ENCODE measurements around the gene LIFR. TPM values are rescaled to one million over a fixed set of nuclear protein-coding genes. Genes with fewer than 3 reads are reported as not detected.

Gene LIFR
- total and polyA plus RNA-seq, 2 of the 4 experiments (the other 2 are of a cell fraction): 1.9 to 10.4 TPM

GRCh38 chr5:38551030-38552017, 5.1 kb downstream of the LIFR start:
- no peak overlapping the region for H2BK20ac ChIP-seq (ENCODE audit: low read depth, low read length)
- in situ Hi-C loops (cut with MboI; ENCODE audit: low sequenced_read_pairs) (no loop called here), intact Hi-C loops (cut with micrococcal nuclease) (loop anchor here (1.0 to 10.0 kb wide), 7 partner anchors 84 to 373 kb away; no protein-coding TSS in a partner anchor), dilution Hi-C loops (cut with HindIII; ENCODE audit: low sequenced_read_pairs, unreplicated experiment) (no loop called here)
- CTCF ChIA-PET: interaction anchor here (0.6 to 1.7 kb wide), 11 partner anchors 14 to 263 kb away, joined by 3 to 18 read pairs (median 3); no protein-coding TSS in a partner anchor
- WGBS, 2 experiments (ENCODE audit: extremely low coverage in 2 of 2, insufficient read length in 1 of 2): 70% methylated on average over 5 of the region's 10 CpGs; no CpG with 5 or more reads in 1 of the 2 experiments
- H3K9ac ChIP-seq (ENCODE audit: low read depth, low read length): no peak overlapping the region
- no peak overlapping the region for H2AFZ ChIP-seq (replicated peaks; ENCODE audit: low read length, poor library complexity)
- 0 out of 2 replicates have a peak, but pooled peaks have one; percentile 25 for ATAC-seq (ENCODE audit: low read depth)
- H3K4me1 ChIP-seq (ENCODE audit: control insufficient read depth, insufficient read depth, low read length): peaks cover 13% of the 10 kb centered on the region
- no peak overlapping the region for H3K4me2 ChIP-seq (ENCODE audit: low read depth, low read length)
- H3K18ac ChIP-seq (ENCODE audit: low read depth, low read length): no peak overlapping the region
- no peaks in the 10 kb centered on the region for H3K27me3 ChIP-seq (ENCODE audit: control insufficient read depth, insufficient read depth, low read length)
- H2BK5ac ChIP-seq (ENCODE audit: low read depth, low read length, poor library complexity, severe bottlenecking): no peak overlapping the region
- H3K9me1 ChIP-seq (ENCODE audit: insufficient read depth, low read length): peaks cover 4% of the 10 kb centered on the region; the same call in 1 of the 2 replicates
- peak; percentile 73 for DNase-seq
- no peak overlapping the region for H3K14ac ChIP-seq (replicated peaks; ENCODE audit: low read depth, low read length)
- no peak overlapping the region for H3K56ac ChIP-seq (ENCODE audit: extremely low read depth, insufficient read depth, low read length)
- no peak overlapping the region for H4K8ac ChIP-seq (ENCODE audit: low read depth in 2 of 2, low read length in 2 of 2)
- BruUV-seq (replicated peaks): no TSS peak
- TF ChIP-seq NFE2L2 (IDR thresholded peaks at IDR 0.05; ENCODE audit: low read depth, low read length) (no peak), CHD1 (IDR thresholded peaks at IDR 0.05; ENCODE audit: low read depth, low read length) (no peak), RAD21 (IDR thresholded peaks at IDR 0.05; ENCODE audit: low read length) (peak; percentile 69), MAZ (IDR thresholded peaks at IDR 0.05; ENCODE audit: borderline replicate concordance, low read depth, low read length) (no peak), CTCF (conservative IDR thresholded peaks at IDR 0.05; ENCODE audit: low read depth, low read length) (peak; percentile 71), SMC3 (IDR thresholded peaks at IDR 0.05; ENCODE audit: low read depth, low read length) (peak; percentile 75), USF2 (IDR thresholded peaks at IDR 0.05; ENCODE audit: low read depth, low read length) (no peak), ELK1 (IDR thresholded peaks at IDR 0.05; ENCODE audit: borderline replicate concordance, low read depth, low read length) (no peak), BHLHE40 (IDR thresholded peaks at IDR 0.05; ENCODE audit: low read depth, low read length) (no peak)
- H3K4ac ChIP-seq (ENCODE audit: low read depth, low read length): no peak overlapping the region
- H4K91ac ChIP-seq (ENCODE audit: insufficient read depth, low read depth, low read length): no peak overlapping the region
- H4K5ac ChIP-seq (ENCODE audit: low read depth, low read length): no peak overlapping the region
- no peaks in the 10 kb centered on the region for H3K9me3 ChIP-seq (ENCODE audit: control insufficient read depth, insufficient read depth, low read length)
- peaks cover 7% of the 10 kb centered on the region for H4K20me1 ChIP-seq (ENCODE audit: insufficient read depth, low read length)
- H3K23ac ChIP-seq (ENCODE audit: low read depth, low read length): no peak overlapping the region
- H2AK9ac ChIP-seq (replicated peaks; ENCODE audit: low read depth, low read length, poor library complexity): no peak overlapping the region
- peaks cover 14 to 38% of the 10 kb centered on the region in 2 experiments for H3K79me1 ChIP-seq (ENCODE audit: low read depth in 1 of 2, low read length in 2 of 2)
- no peak overlapping the region for H3K4me3 ChIP-seq (ENCODE audit: insufficient read depth, low read depth, low read length)
- peak overlapping the region; percentile 30 for H2BK120ac ChIP-seq (ENCODE audit: low read depth, low read length)
- POLR2A ChIA-PET (ENCODE audit: unreplicated experiment): interaction anchor here (0.5 kb wide), 1 partner anchor 275 kb away, joined by 8 read pairs; no protein-coding TSS in a partner anchor
- no peak overlapping the region for H3K27ac ChIP-seq (ENCODE audit: insufficient read depth, low read length)
- no peaks in the 10 kb centered on the region for H3K36me3 ChIP-seq (ENCODE audit: control insufficient read depth, insufficient read depth, low read length)
- H2BK15ac ChIP-seq (ENCODE audit: low read depth, low read length): 0 out of 3 replicates have a peak overlapping the region, but pooled peaks have one; percentile 22
- peak overlapping the region; percentile 0; the same call in 1 of the 2 replicates for H2AK5ac ChIP-seq (ENCODE audit: low read depth, low read length)
